SK-N-DZ (cell line): ENCODE results near the gene C11orf97.
"Not testable (repeated sequence)": the region's sequence is repeated elsewhere in the genome, so short reads cannot be mapped to it uniquely, and the experiment has no call there.

Experiments used
- DNase-seq: peaks from one replicate; pipeline ENCODE4 v3.0.0-alpha.2; 2015; ENCODE audit warnings: low spot score
- small RNA-seq, 2 experiments: library from RNA; depleted of rRNA; stranded (forward); fragments of <200 nt; gene quantifications; one replicate each; pipeline ENCODE3, GENCODE V24; 2014

C11orf97 gene

DNA sequence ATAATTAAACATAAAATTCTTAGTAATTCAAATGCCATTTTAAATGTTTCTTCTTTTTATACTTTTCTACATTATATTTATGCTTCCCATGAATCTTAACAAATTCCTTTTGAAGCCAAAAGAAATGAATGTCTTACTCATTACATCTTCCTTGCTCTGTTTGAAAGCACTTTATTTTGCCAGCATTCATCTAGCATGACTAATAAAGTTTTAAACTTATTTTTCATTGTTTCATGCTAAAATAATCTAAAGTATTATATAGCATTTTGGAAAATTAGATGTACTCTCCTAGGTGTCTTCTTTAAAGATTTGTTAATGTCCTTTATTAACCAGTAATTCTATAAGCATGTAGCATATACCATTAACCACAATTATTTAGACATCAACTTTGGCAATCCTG, 45.2 kb downstream of the C11orf97 start:
- no peak for DNase-seq

DNA sequence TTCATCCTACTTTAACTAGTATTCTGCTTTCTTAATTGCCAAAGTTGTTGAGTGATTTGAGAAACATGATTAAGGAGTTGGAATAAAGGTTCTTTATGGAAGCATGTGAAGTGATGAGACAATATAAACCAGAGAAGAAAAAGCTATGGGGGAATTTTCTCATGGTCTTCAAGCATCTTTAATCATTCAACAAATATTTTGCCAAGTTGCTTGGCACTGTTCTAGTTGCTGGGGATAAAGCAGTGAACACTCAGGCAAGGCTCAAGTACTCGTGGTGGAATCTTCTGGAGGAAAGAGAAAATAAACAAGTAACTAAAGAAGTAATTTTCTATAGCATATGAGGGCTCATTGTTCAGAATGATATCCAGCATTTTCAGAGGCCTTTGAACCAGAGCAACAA, 45.7 kb downstream of the C11orf97 start:
- DNase-seq = no peak

DNA sequence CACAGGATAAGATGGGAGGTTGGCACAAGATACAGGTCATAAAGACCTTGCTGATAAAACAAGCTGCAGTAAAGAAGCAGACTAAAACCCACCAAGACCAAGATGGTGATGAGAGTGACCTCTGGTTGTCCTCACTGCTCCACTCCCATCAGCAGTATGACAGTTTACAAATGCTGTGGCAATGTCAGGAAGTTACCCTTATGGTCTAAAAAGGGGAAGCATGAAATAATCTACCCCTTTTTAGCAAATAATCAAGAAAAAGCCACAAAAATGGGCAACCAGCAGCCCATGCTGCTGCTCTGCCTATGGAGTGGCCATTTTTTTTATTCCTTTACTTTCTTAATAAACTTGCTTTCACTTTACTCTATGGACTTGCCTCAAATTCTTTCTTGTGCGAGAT, 46.2 kb downstream of the C11orf97 start:
- no peak for DNase-seq

DNA sequence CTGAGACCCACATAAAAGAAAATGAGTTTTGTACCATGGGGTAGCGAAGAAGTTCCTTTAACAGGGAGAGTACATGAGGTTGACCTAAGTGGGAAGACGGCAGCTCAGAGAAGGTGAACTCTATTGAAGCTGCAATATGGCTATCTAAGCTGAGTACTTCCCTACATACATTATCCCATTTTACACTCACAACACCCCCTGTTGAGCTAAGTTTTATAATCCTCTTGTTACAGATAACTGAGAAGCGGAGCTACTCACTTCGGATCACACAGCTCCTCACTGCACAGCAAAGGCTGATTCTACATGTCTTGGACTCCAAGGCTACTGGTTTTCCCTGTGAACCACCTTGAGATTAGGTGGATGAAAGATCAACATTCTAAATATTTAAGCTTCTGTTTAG, 46.7 kb downstream of the C11orf97 start:
- DNase-seq = no peak

DNA sequence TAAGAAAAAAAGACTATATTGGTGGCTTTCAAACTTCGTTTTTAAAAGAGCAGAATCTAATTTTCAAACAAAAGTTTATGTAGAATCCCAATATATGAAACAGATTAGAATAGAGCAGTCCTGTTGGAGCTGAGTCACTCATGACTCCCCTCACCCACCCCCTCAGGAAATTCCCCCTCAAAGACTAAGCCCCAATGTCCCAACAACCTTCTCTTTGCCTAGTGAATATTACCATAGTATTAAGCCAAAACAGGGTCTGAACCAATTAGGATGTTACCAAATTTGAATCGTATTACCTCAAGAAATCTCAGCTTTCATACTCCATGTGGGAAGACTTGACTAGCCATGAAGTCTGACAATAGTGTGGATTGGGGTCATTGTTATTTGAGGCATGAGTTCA, 47.1 kb downstream of the C11orf97 start:
- DNase-seq = no peak

DNA sequence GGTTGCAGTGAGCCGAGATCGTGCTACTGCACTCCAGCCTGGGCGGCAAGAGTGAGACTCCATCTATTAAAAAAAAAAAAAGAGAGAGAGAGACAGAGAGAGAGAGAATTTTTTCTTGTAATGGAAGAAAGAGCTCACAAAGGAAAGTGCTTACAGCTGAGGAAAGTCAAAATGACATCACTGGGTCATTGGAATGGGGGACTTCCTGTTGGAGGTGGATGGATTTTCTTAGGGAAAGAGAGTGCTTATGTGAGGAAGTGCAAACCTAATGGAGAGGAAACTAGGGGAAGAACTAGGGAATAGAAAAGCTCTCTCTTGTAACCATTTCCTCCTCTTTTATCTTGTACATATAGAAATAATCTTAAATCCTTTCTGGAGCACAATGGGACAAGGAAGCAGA, 48.6 kb downstream of the C11orf97 start:
- DNase-seq = no peak

DNA sequence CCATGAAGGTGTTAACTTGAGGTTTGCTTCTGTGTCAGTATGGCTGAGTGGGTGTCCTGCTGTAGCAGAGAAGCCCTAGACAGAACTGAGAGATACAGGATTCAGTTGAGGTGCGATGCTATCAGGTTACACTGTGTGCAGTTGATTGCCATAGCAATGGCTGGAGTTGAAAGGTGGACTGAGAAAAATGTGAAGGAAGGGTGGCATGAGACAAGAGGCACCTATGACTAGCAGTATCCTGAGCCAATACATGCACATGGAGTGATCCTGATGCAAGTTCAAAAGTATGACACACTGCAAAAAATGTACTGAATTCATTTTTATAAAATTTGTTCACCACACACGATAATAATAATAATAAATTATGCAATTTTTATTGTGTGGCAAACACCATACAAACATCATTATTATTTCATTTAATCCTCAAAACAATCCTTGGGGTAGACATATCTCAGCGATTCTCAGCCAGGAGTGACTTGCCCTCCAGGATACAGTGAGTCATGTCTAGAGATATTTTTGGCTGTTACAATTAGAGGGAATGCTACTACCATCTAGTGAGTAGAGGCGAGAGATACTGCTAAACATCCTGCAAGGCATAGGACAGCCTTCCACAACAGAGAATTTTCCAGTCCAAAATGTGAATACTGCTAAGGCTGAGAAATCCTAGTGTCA, 51.1 kb downstream of the C11orf97 start:
- DNase-seq = no peak

DNA sequence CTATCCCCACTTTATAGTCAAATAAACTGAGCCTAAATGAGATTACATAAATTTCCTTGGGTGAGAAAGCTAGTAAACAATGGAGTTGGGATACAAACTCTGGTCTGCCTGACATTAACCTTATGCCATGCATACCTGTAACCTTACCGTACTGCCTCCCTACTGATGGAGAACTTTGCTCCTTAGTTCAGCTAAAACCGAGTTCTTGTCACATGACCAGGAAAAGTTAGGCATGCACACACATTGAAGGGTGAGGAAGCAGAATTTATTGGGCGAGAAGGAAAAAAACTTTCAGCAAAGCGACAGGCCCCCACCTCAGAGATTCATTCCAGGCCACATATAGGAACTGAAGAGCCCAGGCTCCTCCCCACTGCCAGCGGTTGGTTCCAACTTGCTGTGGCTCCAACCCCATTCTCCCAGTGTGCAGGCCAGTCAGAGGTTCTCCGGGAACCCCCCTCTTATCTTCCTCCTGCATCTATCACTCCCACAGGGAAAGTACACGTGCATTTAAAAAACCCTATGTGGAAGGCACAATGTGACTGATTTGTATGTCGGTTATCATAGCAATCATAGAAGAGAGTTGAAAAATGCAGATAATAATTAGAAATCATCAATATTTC, 51.7 kb downstream of the C11orf97 start:
- no peak for DNase-seq

DNA sequence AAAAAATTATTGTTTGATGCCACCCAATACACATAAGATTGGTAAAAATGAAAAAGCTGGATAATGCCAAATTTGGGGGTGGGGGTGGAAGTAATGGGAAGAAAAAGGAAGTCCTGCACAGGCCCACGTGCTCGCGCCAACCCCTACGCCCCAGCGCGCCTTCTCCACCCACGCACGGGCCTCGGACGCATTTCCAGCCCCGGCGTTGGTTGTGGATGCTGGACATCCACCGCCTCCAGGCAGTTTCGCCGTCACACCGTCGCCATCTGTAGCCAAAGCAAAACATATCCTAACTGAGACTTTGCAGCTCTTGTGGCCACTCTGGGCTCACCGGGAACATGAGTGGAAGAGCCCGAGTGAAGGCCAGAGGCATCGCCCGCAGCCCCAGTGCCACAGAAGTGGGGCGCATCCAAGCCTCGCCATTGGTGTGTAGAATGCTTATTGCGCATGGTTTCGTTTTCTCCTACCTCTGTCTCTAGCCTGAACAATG, 55.0 kb downstream of the C11orf97 start, which contains the start of gene PIWIL4:
Gene PIWIL4 (plus strand): TSS at position 188 of the 490 bp plus-strand sequence. CDS start 151 bp downstream, at position 339.
- no peak for DNase-seq

DNA sequence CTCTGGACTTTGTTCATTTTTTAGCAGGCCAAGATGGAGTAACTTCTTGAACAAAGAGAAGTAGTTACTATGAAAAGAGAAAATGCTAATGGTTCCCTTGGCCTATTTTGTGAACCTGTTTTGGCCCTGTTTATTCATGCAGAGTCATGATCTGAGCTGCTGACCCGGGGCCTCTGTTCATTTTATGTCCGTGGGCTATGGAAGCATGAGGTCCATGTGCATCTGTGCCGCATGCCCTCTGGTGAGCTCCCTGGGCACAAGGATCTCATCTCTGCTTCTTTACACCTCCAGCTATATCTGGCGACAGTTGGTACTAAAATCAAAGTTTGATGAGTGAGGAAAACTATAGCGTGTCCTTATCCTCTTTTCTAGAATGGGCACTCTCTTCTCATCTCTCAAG, 55.9 kb downstream of the C11orf97 start:
- DNase-seq = no peak

DNA sequence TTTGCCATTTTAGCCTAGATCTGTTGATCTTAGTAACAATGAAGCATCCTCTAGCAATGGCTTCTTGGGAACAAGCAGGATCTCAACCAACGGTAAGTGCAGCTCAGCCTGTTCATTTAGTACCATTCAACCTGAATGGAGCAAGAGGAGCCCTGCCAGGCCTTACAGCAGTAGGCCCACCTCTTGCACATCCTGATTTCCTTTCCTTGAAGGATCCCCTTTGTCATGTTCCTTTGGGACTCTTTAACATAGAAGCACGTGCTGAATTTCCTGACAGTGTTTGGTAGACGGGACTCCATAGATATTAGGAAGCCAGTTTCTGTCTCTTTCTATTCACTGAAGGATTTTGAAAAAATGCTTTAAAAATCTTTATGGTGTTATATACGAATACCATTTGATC, 56.5 kb downstream of the C11orf97 start:
- no peak for DNase-seq

DNA sequence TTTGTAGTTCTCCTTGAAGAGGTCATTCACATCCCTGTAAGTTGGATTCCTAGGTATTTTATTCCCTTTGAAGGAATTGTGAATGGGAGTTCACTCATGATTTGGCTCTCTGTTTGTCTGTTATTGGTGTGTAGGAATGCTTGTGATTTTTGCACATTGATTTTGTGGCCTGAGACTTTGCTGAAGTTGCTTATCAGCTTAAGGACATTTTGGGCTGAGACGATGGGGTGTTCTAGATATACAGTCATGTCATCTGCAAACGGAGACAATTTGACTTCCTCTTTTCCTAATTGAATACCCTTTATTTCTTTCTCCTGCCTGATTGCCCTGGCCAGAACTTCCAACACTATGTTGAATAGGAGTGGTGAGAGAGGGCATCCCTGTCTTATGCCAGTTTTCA, 60.7 kb downstream of the C11orf97 start:
- not testable (repeated sequence) for DNase-seq

DNA sequence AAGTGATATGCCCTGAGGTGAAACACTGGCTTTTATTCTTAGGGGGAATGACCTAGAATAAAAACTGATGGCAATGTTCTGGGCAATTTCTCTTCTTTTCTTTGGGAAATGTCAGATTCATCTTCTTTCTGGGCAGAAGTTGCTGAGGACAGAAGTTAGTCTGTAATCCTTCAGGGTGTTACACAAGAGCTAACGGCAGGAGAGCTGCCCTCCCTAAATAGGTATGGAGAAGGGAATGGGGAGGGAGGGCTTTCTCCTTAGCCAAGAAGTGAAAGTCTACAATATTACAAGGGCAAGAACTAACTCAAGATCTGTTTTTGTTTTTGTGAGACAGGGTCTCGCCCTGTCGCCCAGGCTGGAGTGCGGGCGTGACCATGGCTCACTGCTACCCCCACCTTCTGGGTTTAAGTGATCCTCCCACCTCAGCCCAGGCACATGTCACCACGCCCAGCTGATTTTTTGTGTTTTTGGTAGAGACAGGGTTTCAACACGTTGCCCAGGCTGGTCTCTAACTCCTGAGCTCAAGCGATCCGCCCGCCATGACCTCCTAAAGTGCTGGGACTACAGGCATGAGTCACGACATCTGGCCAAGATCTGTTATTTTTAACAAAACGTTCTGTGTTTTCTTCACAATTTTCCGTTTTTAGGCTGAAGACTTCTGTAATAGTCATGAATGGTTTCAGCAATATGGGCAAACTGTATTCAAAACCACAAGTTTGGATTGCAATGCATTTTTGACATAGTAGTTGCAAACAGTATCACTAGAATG, 62.1 kb downstream of the C11orf97 start:
- DNase-seq = no peak

DNA sequence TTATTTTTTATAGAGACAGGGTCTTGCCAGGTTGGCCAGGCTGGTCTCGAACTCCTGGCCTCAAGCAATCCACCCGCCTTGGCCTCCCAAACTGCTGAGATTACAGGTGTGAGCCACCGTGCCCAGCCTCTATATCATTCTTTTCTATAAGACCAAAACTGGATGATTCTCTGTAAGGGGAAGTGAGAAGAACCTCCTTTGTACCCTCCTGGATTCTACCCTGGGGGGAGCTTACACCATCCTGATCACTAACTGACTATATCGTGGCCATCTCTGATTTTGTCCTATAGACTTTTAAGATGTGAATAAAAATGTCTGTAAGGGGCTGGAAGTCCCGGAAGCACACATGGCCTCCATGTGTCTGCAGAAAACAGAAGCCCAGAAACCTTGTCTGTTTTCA, 64.0 kb downstream of the C11orf97 start:
- DNase-seq = no peak

DNA sequence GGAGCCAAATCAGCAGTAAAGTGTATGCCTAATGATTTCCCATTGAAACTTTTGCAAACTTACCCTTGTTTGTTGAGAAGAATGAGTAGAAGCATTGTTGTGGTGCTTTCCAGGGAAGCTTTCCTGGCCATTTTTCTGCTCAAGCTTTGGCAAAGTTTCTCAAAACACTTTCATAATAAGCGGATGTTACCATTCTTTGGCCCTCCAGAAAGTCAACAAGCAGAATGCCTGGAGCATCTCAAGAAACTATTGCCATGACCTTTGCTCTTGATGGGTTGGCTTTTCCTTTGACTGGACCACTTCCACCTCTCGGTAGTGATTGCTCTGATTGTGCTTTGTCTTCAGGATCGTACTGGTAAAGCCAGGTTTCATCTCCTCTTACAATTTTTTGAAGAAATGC, 65.6 kb downstream of the C11orf97 start:
- no peak for DNase-seq

Small RNA genes within 50 kb of the gene (small RNA-seq; reads per million reads assigned to genes)
- gene MIR548L = 0 to 0.98 reads per million in 2 experiments
